ENCODE results near the gene AIFM3.

AIFM3 gene

DNA sequence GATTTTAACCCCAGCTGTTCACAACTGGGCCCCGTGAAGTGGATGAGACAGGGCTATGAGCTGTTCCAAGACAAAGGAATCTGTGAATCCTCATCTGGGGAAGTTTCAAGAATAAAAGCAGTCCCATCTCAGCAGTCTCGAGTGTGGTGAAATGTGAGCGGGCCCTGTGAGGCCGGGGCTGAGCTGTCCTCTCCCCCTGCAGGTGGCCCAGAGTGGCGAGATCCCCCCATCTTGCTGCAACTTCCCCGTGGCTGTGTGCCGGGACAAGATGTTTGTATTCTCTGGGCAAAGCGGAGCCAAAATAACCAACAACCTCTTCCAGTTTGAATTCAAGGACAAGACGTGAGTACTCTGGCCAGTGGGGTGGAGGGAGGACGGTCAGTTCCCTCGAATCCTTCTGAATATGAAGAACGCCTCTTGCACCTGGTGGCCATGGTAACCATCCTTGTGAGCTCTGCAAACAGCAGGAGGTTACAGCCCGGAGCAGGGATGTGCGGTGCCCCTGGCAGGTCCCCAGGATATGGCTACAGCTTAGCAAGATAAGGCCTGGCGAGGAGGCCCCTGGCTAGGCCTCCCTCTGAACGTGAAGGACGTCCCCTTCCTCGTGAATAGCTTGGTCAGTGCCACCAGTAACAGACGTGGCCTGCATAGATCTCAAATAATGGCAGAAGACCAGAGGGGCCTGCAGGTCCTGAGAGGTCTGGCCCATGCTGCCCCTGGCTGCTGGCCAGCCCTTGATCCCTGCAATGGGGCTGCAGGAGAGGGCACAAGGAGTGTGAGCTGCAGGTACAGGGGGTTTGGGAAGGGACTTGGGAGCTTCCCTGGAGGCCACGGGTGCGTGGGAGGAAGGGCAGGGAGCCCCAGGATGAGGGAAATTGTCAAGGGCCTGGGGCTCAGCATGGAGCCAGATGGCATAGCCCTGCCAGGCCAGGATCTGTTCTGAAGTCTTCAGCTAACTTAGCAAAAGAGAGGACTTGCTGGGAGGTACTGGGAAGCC is 23.4 kb downstream of the AIFM3 start:
- in situ Hi-C loops (cut with HindIII; ENCODE audit: low pct_ligation_motif_present, low sequenced_read_pairs) = no loop called here
- peaks cover 79% of the 10 kb centered on the region for H3K36me3 ChIP-seq (replicated peaks)
- TF ChIP-seq, protein P1, sequence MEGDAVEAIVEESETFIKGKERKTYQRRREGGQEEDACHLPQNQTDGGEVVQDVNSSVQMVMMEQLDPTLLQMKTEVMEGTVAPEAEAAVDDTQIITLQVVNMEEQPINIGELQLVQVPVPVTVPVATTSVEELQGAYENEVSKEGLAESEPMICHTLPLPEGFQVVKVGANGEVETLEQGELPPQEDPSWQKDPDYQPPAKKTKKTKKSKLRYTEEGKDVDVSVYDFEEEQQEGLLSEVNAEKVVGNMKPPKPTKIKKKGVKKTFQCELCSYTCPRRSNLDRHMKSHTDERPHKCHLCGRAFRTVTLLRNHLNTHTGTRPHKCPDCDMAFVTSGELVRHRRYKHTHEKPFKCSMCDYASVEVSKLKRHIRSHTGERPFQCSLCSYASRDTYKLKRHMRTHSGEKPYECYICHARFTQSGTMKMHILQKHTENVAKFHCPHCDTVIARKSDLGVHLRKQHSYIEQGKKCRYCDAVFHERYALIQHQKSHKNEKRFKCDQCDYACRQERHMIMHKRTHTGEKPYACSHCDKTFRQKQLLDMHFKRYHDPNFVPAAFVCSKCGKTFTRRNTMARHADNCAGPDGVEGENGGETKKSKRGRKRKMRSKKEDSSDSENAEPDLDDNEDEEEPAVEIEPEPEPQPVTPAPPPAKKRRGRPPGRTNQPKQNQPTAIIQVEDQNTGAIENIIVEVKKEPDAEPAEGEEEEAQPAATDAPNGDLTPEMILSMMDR (IDR thresholded peaks at IDR 0.05; ENCODE audit: low read depth, low read length, missing control alignments) = no peak
- no peaks in the 10 kb centered on the region for H3K27me3 ChIP-seq (replicated peaks)
- H3K4me3 ChIP-seq (ENCODE audit: low read depth, low read length) = no peak overlapping the region
- no peak overlapping the region for H3K27ac ChIP-seq
- DNase-seq = no peak

DNA sequence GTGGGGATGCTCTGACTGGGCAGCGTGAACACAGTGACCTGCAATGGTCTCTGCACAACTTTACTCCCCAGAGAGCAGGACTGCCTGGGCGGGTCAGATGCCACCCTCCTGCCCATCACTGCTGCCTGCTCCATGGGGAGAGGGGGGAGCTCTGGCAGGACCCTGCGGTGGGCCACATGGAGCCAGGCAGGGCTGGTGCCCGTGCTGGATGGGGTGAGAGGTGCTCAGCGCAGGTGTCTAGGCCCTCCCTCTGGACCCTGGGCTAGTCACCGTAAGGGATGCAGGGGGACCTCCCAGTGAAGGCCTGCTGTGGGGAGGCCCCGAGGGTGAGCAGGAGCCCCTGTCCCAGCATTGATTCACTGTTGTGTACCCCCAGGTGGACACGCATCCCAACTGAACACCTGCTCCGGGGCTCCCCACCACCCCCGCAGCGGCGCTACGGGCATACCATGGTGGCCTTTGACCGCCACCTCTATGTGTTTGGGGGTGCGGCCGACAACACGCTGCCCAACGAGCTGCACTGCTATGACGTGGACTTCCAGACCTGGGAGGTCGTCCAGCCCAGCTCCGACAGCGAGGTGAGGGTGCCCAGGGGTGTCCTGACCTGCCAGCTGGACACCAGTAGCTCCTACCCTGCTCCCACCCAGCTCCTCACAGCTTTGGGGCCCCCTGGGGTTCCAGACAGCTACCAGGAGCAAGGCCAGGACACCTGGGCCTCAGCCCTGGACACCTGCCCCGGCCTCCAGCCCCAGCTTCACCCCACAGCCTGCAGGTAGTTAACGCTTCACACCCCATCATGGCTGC is 24.4 kb downstream of the AIFM3 start:
- Histone ChIP-seq H3K27me3 (replicated peaks) (no peaks in the 10 kb centered on the region), H3K4me3 (ENCODE audit: low read depth, low read length) (no peak overlapping the region), H3K36me3 (replicated peaks) (peaks cover 78% of the 10 kb centered on the region), H3K27ac (no peak overlapping the region)
- TF ChIP-seq, protein P1 (IDR thresholded peaks at IDR 0.05; ENCODE audit: low read depth, low read length, missing control alignments) = no peak
- no peak for DNase-seq
- in situ Hi-C loops (cut with HindIII; ENCODE audit: low pct_ligation_motif_present, low sequenced_read_pairs) = no loop called here

DNA sequence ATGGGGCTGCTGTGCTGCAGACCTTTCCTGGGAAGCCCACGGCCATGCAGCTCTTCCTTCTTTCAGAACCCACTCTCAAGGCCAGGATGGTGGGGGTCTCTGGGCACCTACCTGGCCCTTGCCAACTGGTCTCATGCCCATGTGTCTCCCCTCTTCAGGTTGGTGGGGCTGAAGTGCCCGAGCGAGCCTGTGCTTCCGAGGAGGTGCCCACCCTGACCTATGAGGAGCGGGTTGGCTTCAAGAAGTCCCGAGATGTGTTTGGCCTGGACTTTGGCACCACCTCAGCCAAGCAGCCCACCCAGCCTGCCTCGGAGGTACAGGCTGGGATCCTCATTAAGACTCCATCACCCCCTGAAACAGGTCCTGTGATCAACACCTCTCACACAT is 25.0 kb downstream of the AIFM3 start:
- H3K36me3 ChIP-seq (replicated peaks) = peaks cover 82% of the 10 kb centered on the region
- H3K27me3 ChIP-seq (replicated peaks) = no peaks in the 10 kb centered on the region
- no peak overlapping the region for H3K4me3 ChIP-seq (ENCODE audit: low read depth, low read length)
- TF ChIP-seq, protein P1 (IDR thresholded peaks at IDR 0.05; ENCODE audit: low read depth, low read length, missing control alignments) = no peak
- H3K27ac ChIP-seq = no peak overlapping the region
- no peak for DNase-seq
- in situ Hi-C loops (cut with HindIII; ENCODE audit: low pct_ligation_motif_present, low sequenced_read_pairs) = no loop called here

DNA sequence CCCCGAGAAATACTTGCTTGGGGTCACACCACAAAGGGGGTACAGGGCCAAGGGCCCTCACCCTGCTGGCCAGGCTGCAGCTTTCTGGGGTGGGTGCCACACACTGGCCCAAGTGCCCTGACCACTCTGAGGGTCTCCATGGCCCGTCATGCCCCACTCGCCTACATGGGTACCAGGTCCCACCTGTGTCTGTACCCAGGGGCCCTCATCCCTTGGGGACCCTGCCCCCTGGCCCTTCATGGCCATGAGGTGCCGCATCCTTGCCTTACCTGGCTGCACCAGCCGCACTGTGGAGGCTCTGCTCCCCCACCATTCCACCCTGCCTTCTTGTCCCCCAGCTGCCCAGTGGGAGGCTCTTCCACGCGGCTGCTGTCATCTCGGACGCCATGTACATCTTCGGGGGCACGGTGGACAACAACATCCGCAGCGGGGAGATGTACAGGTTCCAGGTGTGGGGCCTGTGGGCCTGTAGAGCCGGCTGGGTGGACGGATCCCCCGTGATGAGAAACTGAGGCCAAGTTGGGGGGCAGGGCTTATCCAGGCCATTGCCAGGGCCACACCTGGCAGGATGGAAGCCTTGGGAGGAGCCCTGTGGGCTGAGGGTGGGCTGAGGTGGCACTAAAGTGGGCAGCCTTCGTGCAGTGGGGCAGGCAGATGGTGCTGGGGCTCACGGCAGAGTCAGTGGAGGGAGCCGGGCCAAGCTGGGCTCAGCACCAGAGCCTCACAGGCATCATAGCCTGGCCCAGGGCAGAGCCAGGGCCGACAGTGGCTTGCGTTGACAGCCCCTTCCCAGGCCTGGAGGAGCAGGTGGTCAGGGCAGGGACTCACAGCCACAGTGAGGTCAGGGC is 25.6 kb downstream of the AIFM3 start:
- H3K36me3 ChIP-seq (replicated peaks) = peaks cover 85% of the 10 kb centered on the region
- in situ Hi-C loops (cut with HindIII; ENCODE audit: low pct_ligation_motif_present, low sequenced_read_pairs) = no loop called here
- TF ChIP-seq, protein P1 (IDR thresholded peaks at IDR 0.05; ENCODE audit: low read depth, low read length, missing control alignments) = no peak
- H3K4me3 ChIP-seq (ENCODE audit: low read depth, low read length) = no peak overlapping the region
- DNase-seq = no peak
- no peaks in the 10 kb centered on the region for H3K27me3 ChIP-seq (replicated peaks)
- H3K27ac ChIP-seq = no peak overlapping the region

DNA sequence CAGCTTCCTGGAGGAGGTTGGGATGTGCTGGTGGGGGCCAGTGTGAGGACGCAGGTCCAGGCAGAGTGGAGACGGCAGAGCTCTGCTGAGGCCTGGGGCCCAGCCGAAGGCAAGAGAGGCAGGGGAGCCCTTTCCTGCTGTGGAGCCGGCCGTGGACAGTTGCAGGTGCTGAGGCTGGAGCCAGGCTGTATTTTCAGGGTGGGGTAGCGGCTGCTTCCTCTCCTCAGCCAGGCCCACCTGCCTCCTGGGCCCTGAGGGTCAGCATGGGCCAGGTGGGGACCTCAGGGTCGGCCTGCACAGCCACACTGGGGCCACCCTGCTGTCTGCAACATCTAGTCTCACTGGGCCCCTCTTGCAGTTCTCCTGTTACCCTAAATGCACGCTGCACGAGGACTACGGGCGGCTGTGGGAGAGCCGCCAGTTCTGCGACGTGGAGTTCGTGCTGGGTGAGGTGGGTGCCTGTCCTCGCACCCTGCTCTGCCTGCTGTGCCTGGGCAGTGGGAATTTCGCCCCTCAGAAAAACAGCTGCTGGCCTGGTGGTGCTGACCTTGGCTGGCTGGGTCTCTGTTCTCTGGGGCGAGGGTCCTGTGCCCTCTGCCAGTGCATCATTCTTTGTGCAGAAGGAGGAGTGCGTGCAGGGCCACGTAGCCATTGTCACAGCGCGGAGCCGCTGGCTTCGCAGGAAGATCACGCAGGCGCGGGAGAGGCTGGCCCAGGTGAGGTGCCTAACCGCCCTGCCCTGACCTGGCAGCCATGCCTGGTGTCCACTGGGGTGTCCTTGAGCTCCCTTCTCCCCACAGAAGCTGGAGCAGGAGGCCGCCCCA is 26.5 kb downstream of the AIFM3 start:
- TF ChIP-seq, protein P1 (IDR thresholded peaks at IDR 0.05; ENCODE audit: low read depth, low read length, missing control alignments) = no peak

More for the DNA sequence above, 26.5 kb downstream of the AIFM3 start:
- Histone ChIP-seq H3K36me3 (replicated peaks) (peaks cover 84% of the 10 kb centered on the region), H3K27ac (no peak overlapping the region), H3K27me3 (replicated peaks) (no peaks in the 10 kb centered on the region), H3K4me3 (ENCODE audit: low read depth, low read length) (no peak overlapping the region)
- DNase-seq = no peak
- in situ Hi-C loops (cut with HindIII; ENCODE audit: low pct_ligation_motif_present, low sequenced_read_pairs) = no loop called here

Data from brain microvascular endothelial cell (primary cell).